Retinal pigment epithelial cell (primary cell): Measurements from ENCODE around the gene PLAAT1.

Source experiments
- DNase-seq: peaks from one replicate; pipeline ENCODE4 v3.0.0-alpha.2; 2010; ENCODE audit warnings: low read depth
- H3K4me3 ChIP-seq: 2 replicates; pipeline ENCODE4 v1.5.1; 2011; ENCODE audit warnings: mild to moderate bottlenecking, low read length, control low read depth, moderate library complexity
- TF ChIP-seq, protein P1 (sequence below): conservative IDR thresholded peaks from 2 replicates; pipeline ENCODE4 v1.5.1; 2011; ENCODE audit warnings: low read depth, low read length, control low read depth, inconsistent platforms

Gene PLAAT1

GRCh38 chr3:193231201-193231600, 9.8 kb upstream of the PLAAT1 start:
- H3K4me3 ChIP-seq = no peak overlapping the region

DNA sequence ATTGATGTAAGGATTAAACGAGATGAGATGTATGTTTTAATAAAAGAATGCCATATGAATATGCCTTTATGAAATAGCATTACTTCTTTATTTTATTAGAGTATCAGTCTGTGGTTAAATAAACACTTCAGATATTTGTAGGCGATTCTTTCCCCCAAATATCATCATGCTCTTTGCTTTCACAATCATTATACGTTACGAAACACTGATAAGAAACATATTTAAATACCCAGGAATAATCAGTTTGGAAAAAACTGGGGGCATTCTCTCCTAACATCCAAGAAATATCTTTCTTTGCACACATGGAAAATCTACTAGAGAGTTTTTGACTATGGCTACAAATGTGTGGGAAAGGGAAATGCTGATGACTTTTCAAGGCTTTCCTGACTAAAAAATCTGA, 4.4 kb upstream of the PLAAT1 start:
- no peak for DNase-seq
- TF ChIP-seq, protein P1, sequence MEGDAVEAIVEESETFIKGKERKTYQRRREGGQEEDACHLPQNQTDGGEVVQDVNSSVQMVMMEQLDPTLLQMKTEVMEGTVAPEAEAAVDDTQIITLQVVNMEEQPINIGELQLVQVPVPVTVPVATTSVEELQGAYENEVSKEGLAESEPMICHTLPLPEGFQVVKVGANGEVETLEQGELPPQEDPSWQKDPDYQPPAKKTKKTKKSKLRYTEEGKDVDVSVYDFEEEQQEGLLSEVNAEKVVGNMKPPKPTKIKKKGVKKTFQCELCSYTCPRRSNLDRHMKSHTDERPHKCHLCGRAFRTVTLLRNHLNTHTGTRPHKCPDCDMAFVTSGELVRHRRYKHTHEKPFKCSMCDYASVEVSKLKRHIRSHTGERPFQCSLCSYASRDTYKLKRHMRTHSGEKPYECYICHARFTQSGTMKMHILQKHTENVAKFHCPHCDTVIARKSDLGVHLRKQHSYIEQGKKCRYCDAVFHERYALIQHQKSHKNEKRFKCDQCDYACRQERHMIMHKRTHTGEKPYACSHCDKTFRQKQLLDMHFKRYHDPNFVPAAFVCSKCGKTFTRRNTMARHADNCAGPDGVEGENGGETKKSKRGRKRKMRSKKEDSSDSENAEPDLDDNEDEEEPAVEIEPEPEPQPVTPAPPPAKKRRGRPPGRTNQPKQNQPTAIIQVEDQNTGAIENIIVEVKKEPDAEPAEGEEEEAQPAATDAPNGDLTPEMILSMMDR = no peak
- H3K4me3 ChIP-seq = no peak overlapping the region

More at GRCh38 chr3:193231201-193231600, 9.8 kb upstream of the PLAAT1 start:
- no peak for DNase-seq
- TF ChIP-seq, protein P1 = no peak

- DNase-seq = no peak
- no peak overlapping the region for H3K4me3 ChIP-seq
- TF ChIP-seq, protein P1 = no peak
Observed at GRCh38 chr3:193237030-193237429, 4.0 kb upstream of the PLAAT1 start.

DNA sequence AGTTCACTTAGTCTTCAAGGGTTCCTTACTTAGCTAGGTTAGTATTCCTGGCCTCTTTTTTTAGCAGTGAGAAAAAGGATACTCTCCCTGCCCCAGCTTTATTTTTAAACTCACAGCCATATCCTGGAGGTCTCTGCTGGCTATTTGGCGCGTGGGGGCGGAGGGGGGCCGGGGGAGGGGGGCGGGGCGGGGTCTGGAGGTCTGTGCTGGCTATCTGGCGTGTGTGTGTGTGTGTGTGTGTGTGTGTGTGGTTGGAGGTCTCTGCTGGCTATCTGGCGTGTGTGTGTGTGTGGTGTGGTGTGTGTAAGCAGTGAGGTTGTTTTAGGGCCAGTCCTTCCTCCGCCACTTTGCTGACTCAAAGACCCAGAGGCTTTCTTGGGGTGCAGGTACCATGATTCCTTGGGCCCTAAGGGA, 579 bp upstream of the PLAAT1 start:
- TF ChIP-seq, protein P1 = no peak
- H3K4me3 ChIP-seq = peak overlapping the region; percentile 74
- DNase-seq = peak; percentile 14

- TF ChIP-seq, protein P1 = no peak
- peak overlapping the region; percentile 60 for H3K4me3 ChIP-seq
- DNase-seq = peak; percentile 0
Observed at GRCh38 chr3:193241716-193242115, 694 bp downstream of the PLAAT1 start.

DNA sequence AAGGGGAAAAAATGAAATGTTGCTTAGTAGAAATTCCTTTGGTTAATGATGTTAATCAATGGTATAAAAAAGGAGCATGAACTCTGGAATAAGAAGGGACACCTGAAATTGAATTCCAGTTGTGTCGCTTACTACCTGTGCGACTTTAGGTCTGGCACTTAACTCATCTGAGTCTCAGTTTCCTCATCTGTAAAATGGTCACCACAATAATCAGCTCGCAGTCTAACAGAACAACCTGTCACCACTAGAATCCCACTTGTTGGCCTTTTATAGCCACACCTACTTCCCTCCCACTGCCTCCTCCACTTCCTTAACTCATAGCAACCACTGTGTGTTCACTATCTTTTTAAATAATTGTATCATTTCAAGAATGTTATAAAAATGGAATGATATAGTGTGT, 2.5 kb downstream of the PLAAT1 start:
- no peak overlapping the region for H3K4me3 ChIP-seq
- DNase-seq = no peak

DNA sequence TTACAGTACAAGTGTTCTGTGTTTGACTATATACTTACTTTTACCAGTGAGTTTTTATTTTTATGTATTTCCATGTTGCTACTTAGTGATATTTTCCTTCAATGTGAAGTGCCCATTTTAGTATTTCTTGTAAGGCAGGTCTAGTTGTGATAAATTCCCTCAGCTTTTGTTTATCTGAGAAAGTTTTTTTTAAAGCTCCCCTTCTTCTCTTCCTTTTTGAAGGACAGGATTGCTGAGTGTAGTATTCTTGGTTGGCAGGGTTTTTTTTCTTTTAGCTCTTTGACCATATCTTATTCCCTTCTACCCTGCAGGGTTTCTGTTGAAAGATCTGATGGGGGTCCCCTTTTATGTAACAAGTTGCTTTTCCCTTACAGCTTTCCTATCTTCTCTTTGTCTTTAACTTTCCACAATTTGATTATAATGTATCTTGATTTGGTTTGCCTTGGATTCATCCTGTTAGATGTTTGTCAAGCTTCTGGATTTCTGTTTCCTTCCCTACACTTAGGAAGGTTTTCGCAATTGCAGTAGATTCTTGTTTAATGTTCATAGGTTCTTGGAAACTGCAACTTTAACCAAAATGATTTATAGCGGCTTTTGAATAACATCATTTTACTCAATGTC, 7.9 kb downstream of the PLAAT1 start:
- H3K4me3 ChIP-seq = no peak overlapping the region
- TF ChIP-seq, protein P1 = no peak
- no peak for DNase-seq

More for the DNA sequence above, 2.5 kb downstream of the PLAAT1 start:
- TF ChIP-seq, protein P1 = no peak
